Measurements from ENCODE around the gene RASAL2. TPM values are rescaled to one million over a fixed set of nuclear protein-coding genes. Genes with fewer than 3 reads are reported as not detected.
"Not testable (repeated sequence)": the region's sequence is repeated elsewhere in the genome, so short reads cannot be mapped to it uniquely, and the experiment has no call there.

RASAL2 gene
- total and polyA plus RNA-seq, 11 donors, result 6.2 to 112 (median 39.9) TPM

GRCh38 chr1:178501705-178502329 lies 407.9 kb downstream of the RASAL2 start:
- Histone ChIP-seq H3K4me1 (peaks cover 0 to 7% (median 0%) of the 10 kb centered on the region in 12 donors), H3K27ac (no peak overlapping the region), H3K4me3 (no peak overlapping the region), H3K27me3 (no peaks in the 10 kb centered on the region), H3K9me3 (no peaks in the 10 kb centered on the region), H3K36me3 (no peaks in the 10 kb centered on the region)
- WGBS, 4 donors, result 25 to 29% (median 26%) methylated on average over 5 of the region's 5 CpGs
- intact Hi-C loops (cut with DNase I), result loop anchor here (2.0 to 10.0 kb wide), 4 partner anchors 190 to 467 kb away; no protein-coding TSS in a partner anchor
- DNase-seq, result peak; percentile 66 to 84 (median 72)
- no peak for TF ChIP-seq POLR2A (IDR thresholded peaks at IDR 0.05)
- TF ChIP-seq, protein P1, sequence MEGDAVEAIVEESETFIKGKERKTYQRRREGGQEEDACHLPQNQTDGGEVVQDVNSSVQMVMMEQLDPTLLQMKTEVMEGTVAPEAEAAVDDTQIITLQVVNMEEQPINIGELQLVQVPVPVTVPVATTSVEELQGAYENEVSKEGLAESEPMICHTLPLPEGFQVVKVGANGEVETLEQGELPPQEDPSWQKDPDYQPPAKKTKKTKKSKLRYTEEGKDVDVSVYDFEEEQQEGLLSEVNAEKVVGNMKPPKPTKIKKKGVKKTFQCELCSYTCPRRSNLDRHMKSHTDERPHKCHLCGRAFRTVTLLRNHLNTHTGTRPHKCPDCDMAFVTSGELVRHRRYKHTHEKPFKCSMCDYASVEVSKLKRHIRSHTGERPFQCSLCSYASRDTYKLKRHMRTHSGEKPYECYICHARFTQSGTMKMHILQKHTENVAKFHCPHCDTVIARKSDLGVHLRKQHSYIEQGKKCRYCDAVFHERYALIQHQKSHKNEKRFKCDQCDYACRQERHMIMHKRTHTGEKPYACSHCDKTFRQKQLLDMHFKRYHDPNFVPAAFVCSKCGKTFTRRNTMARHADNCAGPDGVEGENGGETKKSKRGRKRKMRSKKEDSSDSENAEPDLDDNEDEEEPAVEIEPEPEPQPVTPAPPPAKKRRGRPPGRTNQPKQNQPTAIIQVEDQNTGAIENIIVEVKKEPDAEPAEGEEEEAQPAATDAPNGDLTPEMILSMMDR (IDR thresholded peaks at IDR 0.05), result peak; percentile 84 to 96 (median 90)
- peak in 3 of 4 donors; percentile 77 to 84 (median 82) for ATAC-seq

GRCh38 chr1:178502330-178502714 lies 408.4 kb downstream of the RASAL2 start:
- no peak overlapping the region for H3K27ac ChIP-seq

DNA sequence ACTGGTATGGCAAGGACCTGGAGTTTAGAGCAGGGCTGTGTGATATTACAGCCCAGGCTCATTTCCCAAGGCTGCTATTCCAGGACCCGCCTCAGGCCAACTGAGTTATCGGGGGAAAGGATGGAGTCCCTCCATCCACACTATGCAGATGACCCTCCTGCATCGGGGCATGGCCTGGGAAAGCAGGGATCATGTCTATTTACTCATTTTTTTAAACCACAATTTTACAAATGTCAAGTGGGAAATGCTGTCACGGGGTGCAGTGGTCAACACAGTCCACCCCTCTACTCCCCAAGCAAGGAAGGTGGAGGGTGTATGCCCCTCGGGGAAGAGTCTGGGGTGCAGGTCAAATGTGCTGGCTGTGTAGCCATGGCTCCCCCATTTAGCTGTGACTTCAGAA lies 409.0 kb downstream of the RASAL2 start:
- 91 to 92% (median 92%) methylated on average over 5 of the region's 5 CpGs for WGBS, 4 donors
- DNase-seq (no peak), ATAC-seq (no peak)
- H3K4me3 ChIP-seq, result no peak overlapping the region
- no peaks in the 10 kb centered on the region for H3K9me3 ChIP-seq
- peaks cover 0 to 7% (median 0%) of the 10 kb centered on the region in 12 donors for H3K4me1 ChIP-seq
- no peaks in the 10 kb centered on the region for H3K36me3 ChIP-seq
- intact Hi-C loops (cut with DNase I), result loop anchor here in 8 of 10 donors (5.0 to 10.0 kb wide), 3 partner anchors 191 to 468 kb away; no protein-coding TSS in a partner anchor
- H3K27ac ChIP-seq, result no peak overlapping the region
- H3K27me3 ChIP-seq, result no peaks in the 10 kb centered on the region
- TF ChIP-seq, protein P1 (IDR thresholded peaks at IDR 0.05), result no peak
- TF ChIP-seq POLR2A (IDR thresholded peaks at IDR 0.05), result no peak

More at GRCh38 chr1:178502330-178502714, 408.4 kb downstream of the RASAL2 start:
- no peak for DNase-seq
- H3K4me3 ChIP-seq, result no peak overlapping the region
- H3K4me1 ChIP-seq, result peaks cover 0 to 7% (median 0%) of the 10 kb centered on the region in 12 donors
- no peak for TF ChIP-seq POLR2A (IDR thresholded peaks at IDR 0.05)
- TF ChIP-seq, protein P1 (IDR thresholded peaks at IDR 0.05), result no peak
- H3K27me3 ChIP-seq, result no peaks in the 10 kb centered on the region
- no peaks in the 10 kb centered on the region for H3K36me3 ChIP-seq
- intact Hi-C loops (cut with DNase I), result loop anchor here in 8 of 10 donors (5.0 to 10.0 kb wide), 3 partner anchors 190 to 468 kb away; no protein-coding TSS in a partner anchor
- no peak for ATAC-seq
- H3K9me3 ChIP-seq, result no peaks in the 10 kb centered on the region
- WGBS, 4 donors, result 93 to 97% (median 95%) methylated on average over 3 of the region's 3 CpGs

GRCh38 chr1:178503316-178503715 lies 409.4 kb downstream of the RASAL2 start:
- DNase-seq, H3K4me1 ChIP-seq, H3K36me3 ChIP-seq, ATAC-seq, H3K9me3 ChIP-seq, H3K27me3 ChIP-seq, H3K4me3 ChIP-seq, H3K27ac ChIP-seq: not testable (repeated sequence)
- intact Hi-C loops (cut with DNase I), result loop anchor here in 8 of 10 donors (5.0 to 10.0 kb wide), 3 partner anchors 191 to 469 kb away; no protein-coding TSS in a partner anchor
- 95 to 99% (median 96%) methylated on average over 14 of the region's 14 CpGs for WGBS, 4 donors
